ENCODE measurements around the gene FAM131C. TPM values are rescaled to one million over a fixed set of nuclear protein-coding genes. Genes with fewer than 3 reads are reported as not detected.

The FAM131C gene
- total and polyA plus RNA-seq, 3 experiments from 2014 or later = 0.62 to 0.66 TPM; not detected in 1

DNA sequence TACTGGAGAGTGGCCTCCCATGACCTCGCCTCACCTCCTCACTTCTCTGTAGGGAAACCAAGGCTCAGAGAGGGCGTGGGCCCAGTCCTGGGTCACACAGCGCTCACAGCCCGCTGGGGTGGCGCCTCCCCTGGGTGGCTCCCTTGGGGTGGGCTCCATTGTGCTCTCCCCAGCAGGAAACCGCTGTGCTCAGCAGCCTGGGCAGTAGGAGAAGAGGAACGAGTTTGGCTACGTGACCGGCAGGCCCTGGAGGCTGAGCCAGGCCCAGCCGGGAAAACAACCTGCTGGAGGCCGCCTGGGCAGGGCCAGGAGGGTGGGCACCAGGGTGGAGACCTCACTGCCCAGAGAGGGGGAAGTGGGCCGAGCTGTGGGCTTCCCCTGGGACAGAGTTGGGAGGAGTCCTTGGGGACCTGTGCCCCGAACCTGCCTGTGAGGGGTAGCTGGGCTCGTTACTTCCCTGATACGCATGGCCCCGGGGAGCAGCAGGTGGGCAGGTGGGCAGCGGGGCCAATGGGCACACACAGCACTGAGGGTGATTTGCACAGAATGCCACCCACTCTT, 15.0 kb upstream of the FAM131C start:
- no peaks in the 10 kb centered on the region for H3K36me3 Mint-ChIP-seq
- peaks cover 3 to 5% of the 10 kb centered on the region in 2 donors for H3K27me3 Mint-ChIP-seq
- no peak overlapping the region for H3K4me3 Mint-ChIP-seq
- ChIA-PET CTCF (interaction anchor here (0.9 to 1.2 kb wide), 2 partner anchors 9 to 27 kb away, joined by 3 read pairs; no protein-coding TSS in a partner anchor), POLR2A (no interaction called here)
- no peaks in the 10 kb centered on the region for H3K4me1 ChIP-seq (ENCODE audit: insufficient read depth, low read length)
- H3K9me3 Mint-ChIP-seq = no peaks in the 10 kb centered on the region
- no peaks in the 10 kb centered on the region for H3K27me3 ChIP-seq (ENCODE audit: insufficient read depth, low read length, poor library complexity, severe bottlenecking)
- no peak overlapping the region for H3K27ac Mint-ChIP-seq
- no peaks in the 10 kb centered on the region for H3K9me3 ChIP-seq (ENCODE audit: low read length)
- H3K36me3 ChIP-seq (ENCODE audit: insufficient read depth, low read length) = no peaks in the 10 kb centered on the region
- no peak for DNase-seq
- no peaks in the 10 kb centered on the region for H3K4me1 Mint-ChIP-seq
- H3K4me3 ChIP-seq (ENCODE audit: low read length) = no peak overlapping the region
- no peak overlapping the region for H3K27ac ChIP-seq (ENCODE audit: low read depth, low read length)

DNA sequence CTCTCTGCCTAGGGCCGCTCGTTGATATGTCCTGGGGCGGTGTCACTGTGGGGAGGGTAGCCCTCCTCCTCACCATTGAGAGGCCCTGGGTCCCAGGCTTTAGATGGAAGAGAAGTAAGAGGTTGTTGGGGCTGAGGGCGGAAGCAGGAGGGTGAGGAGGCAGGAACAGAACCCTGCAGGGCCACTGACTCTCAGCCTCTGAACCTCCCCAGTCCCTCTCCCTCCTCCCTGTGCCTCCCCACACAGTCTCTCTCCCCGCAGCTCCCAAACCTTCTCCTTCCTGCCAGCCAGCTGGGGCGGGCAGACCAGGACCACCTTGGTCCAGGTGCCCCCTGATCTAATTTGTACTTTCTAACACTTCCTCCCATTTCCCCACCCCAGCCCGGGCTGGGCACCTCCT, 14.3 kb upstream of the FAM131C start:
- peaks cover 3% of the 10 kb centered on the region in 2 donors for H3K27me3 Mint-ChIP-seq
- ChIA-PET CTCF (no interaction called here), POLR2A (no interaction called here)

DNA sequence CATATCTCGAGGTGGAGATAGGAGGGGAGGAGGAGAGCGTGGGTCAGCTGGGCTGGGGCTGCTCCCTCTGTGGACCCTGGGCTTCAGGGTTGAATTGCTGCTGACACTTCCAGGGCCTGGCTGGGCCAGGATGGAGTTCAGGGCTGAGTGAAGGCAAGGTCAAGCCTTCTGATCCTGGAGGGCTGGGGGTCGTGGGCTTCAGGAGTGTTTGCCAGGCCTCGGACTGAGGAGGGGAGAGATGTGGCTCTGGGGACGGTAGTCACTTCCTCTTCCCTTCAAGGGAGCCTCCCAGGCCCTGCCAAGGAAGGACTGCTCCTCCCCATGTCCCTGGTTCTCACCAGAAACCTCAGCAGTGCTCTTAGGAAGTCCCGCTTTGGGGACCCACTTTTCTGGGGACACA, 12.1 kb upstream of the FAM131C start:
- Mint-ChIP-seq H3K9me3 (no peaks in the 10 kb centered on the region), H3K27ac (peak overlapping the region in 2 of 8 donors; percentile 21 to 70), H3K4me3 (no peak overlapping the region), H3K27me3 (peaks cover 0 to 3% of the 10 kb centered on the region in 2 donors), H3K4me1 (no peaks in the 10 kb centered on the region), H3K36me3 (no peaks in the 10 kb centered on the region)
- DNase-seq = no peak
- no peak overlapping the region for H3K27ac ChIP-seq (ENCODE audit: low read depth, low read length)
- no peak overlapping the region for H3K4me3 ChIP-seq (ENCODE audit: low read length)
- CTCF ChIA-PET = no interaction called here
- no peaks in the 10 kb centered on the region for H3K4me1 ChIP-seq (ENCODE audit: insufficient read depth, low read length)
- H3K27me3 ChIP-seq (ENCODE audit: insufficient read depth, low read length, poor library complexity, severe bottlenecking) = no peaks in the 10 kb centered on the region
- H3K36me3 ChIP-seq (ENCODE audit: insufficient read depth, low read length) = no peaks in the 10 kb centered on the region
- POLR2A ChIA-PET = no interaction called here
- H3K9me3 ChIP-seq (ENCODE audit: low read length) = no peaks in the 10 kb centered on the region

More for the DNA sequence above, 14.3 kb upstream of the FAM131C start:
- Histone ChIP-seq H3K9me3 (ENCODE audit: low read length) (no peaks in the 10 kb centered on the region), H3K4me1 (ENCODE audit: insufficient read depth, low read length) (no peaks in the 10 kb centered on the region), H3K27ac (ENCODE audit: low read depth, low read length) (no peak overlapping the region), H3K36me3 (ENCODE audit: insufficient read depth, low read length) (no peaks in the 10 kb centered on the region), H3K4me3 (ENCODE audit: low read length) (no peak overlapping the region), H3K27me3 (ENCODE audit: insufficient read depth, low read length, poor library complexity, severe bottlenecking) (no peaks in the 10 kb centered on the region)
- no peaks in the 10 kb centered on the region for H3K9me3 Mint-ChIP-seq
- H3K27ac Mint-ChIP-seq = no peak overlapping the region
- H3K4me3 Mint-ChIP-seq = no peak overlapping the region
- no peaks in the 10 kb centered on the region for H3K4me1 Mint-ChIP-seq
- no peaks in the 10 kb centered on the region for H3K36me3 Mint-ChIP-seq
- no peak for DNase-seq

DNA sequence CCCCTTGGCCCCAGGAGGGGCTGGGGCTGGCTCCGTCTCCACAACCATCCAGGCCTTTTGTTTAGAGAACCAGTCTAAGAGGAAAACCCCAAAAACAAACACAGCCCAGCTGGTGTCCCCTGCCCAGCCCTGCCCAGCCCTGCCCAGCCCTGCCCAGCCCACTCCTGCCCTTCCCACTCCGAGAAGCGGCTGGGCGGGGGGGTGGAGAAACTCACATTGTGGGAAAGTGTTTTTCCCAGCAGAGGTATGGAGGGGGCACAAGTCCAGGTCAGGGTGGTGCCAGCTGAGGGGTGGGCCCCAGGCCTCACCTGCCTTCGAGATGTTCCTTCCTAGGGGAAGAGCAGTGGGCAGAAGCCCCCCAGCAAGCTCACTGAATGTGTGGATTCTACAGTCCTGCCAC, 10.0 kb upstream of the FAM131C start:
- Histone ChIP-seq H3K36me3 (ENCODE audit: insufficient read depth, low read length) (no peaks in the 10 kb centered on the region), H3K27me3 (ENCODE audit: insufficient read depth, low read length, poor library complexity, severe bottlenecking) (no peaks in the 10 kb centered on the region), H3K4me1 (ENCODE audit: insufficient read depth, low read length) (peaks cover 12% of the 10 kb centered on the region), H3K27ac (ENCODE audit: low read depth, low read length) (no peak overlapping the region), H3K4me3 (ENCODE audit: low read length) (no peak overlapping the region), H3K9me3 (ENCODE audit: low read length) (no peaks in the 10 kb centered on the region)
- CTCF ChIA-PET = interaction anchor here (1.1 to 7.9 kb wide), 7 partner anchors 11 to 134 kb away, joined by 3 to 196 read pairs (median 5); partner anchors contain the start of gene FAM131C
- Mint-ChIP-seq H3K27me3 (peaks cover 0 to 1% of the 10 kb centered on the region in 2 donors), H3K4me1 (peaks cover 7 to 9% (median 7%) of the 10 kb centered on the region in 3 donors), H3K9me3 (no peaks in the 10 kb centered on the region), H3K36me3 (no peaks in the 10 kb centered on the region), H3K27ac (no peak overlapping the region), H3K4me3 (no peak overlapping the region)
- no peak for DNase-seq
- POLR2A ChIA-PET = no interaction called here

DNA sequence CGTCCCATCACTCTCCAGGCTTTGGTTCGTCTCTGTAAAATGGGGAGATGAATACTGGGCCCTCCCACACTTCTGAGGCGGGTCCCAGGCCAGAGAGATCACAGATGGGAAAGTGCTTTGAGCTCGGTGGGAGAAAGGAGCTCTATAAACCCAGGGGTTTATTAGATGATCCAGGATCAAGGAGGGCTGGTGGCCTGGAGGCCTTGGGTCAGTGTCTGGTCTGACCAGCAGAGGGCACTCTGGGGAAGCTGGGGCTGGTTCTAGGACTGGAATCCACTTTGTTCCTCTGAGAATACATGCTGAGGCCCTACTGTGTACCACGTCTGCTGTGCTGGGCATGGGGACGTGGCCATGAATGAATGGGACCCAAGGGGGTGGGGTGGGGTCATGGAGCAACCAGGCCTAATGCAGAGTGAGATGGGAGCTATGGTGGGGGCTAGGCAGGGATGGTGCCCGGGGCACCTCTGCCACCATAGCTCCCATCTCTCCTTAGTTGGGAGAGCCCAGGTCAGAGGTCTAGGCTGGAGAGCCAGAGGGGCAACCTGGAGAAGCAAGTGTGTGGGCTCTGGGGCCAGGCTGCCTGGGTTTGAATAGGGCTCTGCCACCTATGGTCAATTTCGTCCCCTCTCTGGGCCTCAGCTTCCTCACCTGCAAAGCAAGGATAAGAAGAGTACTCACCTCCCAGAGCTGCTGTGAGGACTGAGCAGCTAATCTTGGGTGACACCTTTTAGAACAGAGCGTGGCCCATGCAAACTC, 9.0 kb upstream of the FAM131C start:
- H3K9me3 ChIP-seq (ENCODE audit: low read length) = no peaks in the 10 kb centered on the region
- no peak overlapping the region for H3K4me3 ChIP-seq (ENCODE audit: low read length)
- Mint-ChIP-seq H3K36me3 (no peaks in the 10 kb centered on the region), H3K4me1 (peaks cover 7 to 12% (median 10%) of the 10 kb centered on the region in 3 donors), H3K4me3 (no peak overlapping the region), H3K9me3 (no peaks in the 10 kb centered on the region), H3K27me3 (peaks cover 0 to 1% of the 10 kb centered on the region in 2 donors), H3K27ac (peak overlapping the region in 2 of 8 donors; percentile 61 to 81)
- no peak overlapping the region for H3K27ac ChIP-seq (ENCODE audit: low read depth, low read length)
- no peaks in the 10 kb centered on the region for H3K36me3 ChIP-seq (ENCODE audit: insufficient read depth, low read length)
- ChIA-PET CTCF (interaction anchor here (0.6 to 7.9 kb wide), 14 partner anchors 10 to 280 kb away, joined by 3 to 196 read pairs (median 5); partner anchors contain the start of gene FAM131C), POLR2A (no interaction called here)
- H3K27me3 ChIP-seq (ENCODE audit: insufficient read depth, low read length, poor library complexity, severe bottlenecking) = no peaks in the 10 kb centered on the region
- DNase-seq = peak; percentile 20 to 60 (median 42)
- peaks cover 12% of the 10 kb centered on the region for H3K4me1 ChIP-seq (ENCODE audit: insufficient read depth, low read length)

DNA sequence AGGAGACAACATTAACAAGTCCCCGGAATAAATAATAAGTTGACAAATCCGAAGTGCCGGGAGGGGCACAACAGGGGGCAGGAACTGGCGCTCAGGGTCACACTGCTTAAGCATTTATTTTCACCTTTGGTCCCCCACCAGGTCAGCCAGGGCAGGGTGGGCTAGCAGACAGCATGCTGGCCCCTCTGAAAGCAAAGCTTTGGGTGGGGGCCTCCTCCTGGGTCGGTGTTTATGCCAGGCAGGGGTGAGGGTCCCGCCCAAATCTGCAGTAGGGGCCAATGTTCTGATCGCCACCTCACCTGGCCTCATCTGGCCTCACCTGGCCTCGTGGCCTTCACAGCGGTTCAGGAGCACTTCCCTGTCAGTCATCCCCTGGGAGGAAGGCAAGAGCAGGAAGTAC, 8.2 kb upstream of the FAM131C start:
- Mint-ChIP-seq H3K36me3 (no peaks in the 10 kb centered on the region), H3K4me1 (peaks cover 7 to 12% (median 10%) of the 10 kb centered on the region in 3 donors), H3K4me3 (no peak overlapping the region), H3K27ac (no peak overlapping the region), H3K27me3 (peaks cover 0 to 1% of the 10 kb centered on the region in 2 donors), H3K9me3 (no peaks in the 10 kb centered on the region)
- DNase-seq = no peak
- H3K27me3 ChIP-seq (ENCODE audit: insufficient read depth, low read length, poor library complexity, severe bottlenecking) = no peaks in the 10 kb centered on the region
- CTCF ChIA-PET = interaction anchor here (0.6 to 7.9 kb wide), 12 partner anchors 9 to 170 kb away, joined by 3 to 196 read pairs (median 5); partner anchors contain the start of gene FAM131C
- POLR2A ChIA-PET = no interaction called here
- H3K27ac ChIP-seq (ENCODE audit: low read depth, low read length) = no peak overlapping the region
- H3K4me1 ChIP-seq (ENCODE audit: insufficient read depth, low read length) = peaks cover 12% of the 10 kb centered on the region
- no peak overlapping the region for H3K4me3 ChIP-seq (ENCODE audit: low read length)
- H3K36me3 ChIP-seq (ENCODE audit: insufficient read depth, low read length) = no peaks in the 10 kb centered on the region
- H3K9me3 ChIP-seq (ENCODE audit: low read length) = no peaks in the 10 kb centered on the region

DNA sequence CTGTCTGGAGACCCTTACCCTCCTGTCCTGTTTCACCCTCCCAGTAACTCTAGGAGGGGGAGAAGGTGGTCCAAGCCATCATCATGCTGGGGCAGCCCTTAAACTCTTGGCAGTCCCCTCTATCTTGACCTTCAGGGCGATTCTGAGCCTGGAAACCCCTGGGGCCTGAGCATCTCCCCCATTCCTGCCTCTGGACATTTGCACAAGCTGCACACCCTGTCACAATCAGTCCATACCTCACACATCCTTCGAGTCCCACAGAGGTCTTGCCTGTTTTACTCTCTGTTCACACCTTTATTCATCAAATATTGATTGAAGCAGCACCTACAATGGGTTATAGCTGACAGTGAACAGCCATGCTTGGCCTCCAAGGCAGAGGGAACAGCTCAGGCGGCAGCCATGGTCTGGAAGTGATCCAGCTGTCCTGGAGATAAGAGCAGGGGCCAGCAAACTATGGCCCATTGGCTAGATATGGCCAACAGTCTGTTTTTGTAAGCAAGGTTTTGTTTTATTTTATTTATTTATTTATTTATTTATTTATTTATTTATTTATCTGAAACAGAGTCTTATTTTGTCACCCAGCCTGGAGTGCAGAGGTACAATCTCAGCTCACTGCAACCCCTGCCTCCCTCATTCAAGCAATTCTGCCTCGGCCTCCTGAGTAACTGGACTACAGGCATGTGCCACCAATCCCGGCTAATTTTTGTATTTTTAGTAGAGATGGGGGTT, 7.1 kb upstream of the FAM131C start:
- Mint-ChIP-seq H3K27me3 (peaks cover 1 to 2% of the 10 kb centered on the region in 2 donors), H3K36me3 (no peaks in the 10 kb centered on the region), H3K4me1 (peaks cover 7 to 12% (median 10%) of the 10 kb centered on the region in 3 donors), H3K9me3 (no peaks in the 10 kb centered on the region), H3K27ac (peak overlapping the region in 4 of 8 donors; percentile 11 to 83 (median 36)), H3K4me3 (peak overlapping the region in 1 of 7 donors; percentile 24)
- CTCF ChIA-PET = interaction anchor here (0.7 to 7.9 kb wide), 5 partner anchors 85 to 283 kb away, joined by 3 to 196 read pairs (median 11); no protein-coding TSS in a partner anchor
- H3K4me1 ChIP-seq (ENCODE audit: insufficient read depth, low read length) = peaks cover 12% of the 10 kb centered on the region
- no peak overlapping the region for H3K27ac ChIP-seq (ENCODE audit: low read depth, low read length)
- no peaks in the 10 kb centered on the region for H3K9me3 ChIP-seq (ENCODE audit: low read length)
- no peaks in the 10 kb centered on the region for H3K27me3 ChIP-seq (ENCODE audit: insufficient read depth, low read length, poor library complexity, severe bottlenecking)
- POLR2A ChIA-PET = no interaction called here
- H3K36me3 ChIP-seq (ENCODE audit: insufficient read depth, low read length) = no peaks in the 10 kb centered on the region
- peak in 1 of 5 donors; percentile 18 for DNase-seq
- no peak overlapping the region for H3K4me3 ChIP-seq (ENCODE audit: low read length)
